Heart left ventricle (tissue), 13 donors: ENCODE measurements around the gene CHERP.
"Not testable (repeated sequence)": the region's sequence is repeated elsewhere in the genome, so short reads cannot be mapped to it uniquely, and the experiment has no call there.

Experiments
- CTCF ChIP-seq, 12 donors: fragments of 200-600 bp; sonication (generic) in 4 of 12; IDR thresholded peaks; one replicate each; pipeline versions ENCODE4 v1.5.0 to v1.8.0; 2018 to 2022; ENCODE audit warnings: antibody characterized with exemption in 12 of 12, mild to moderate bottlenecking in 5 of 12
- POLR2A ChIP-seq, 2 donors: fragments of 450-650 bp; IDR thresholded peaks; one replicate each; pipeline ENCODE4 v1.6.1; 2017; ENCODE audit warnings: antibody characterized with exemption in 2 of 2, mild to moderate bottlenecking in 2 of 2, moderate library complexity in 2 of 2
- donor health status: ischemic (EF 13 %, LVEDD 7.1; RV severe dilation, severe dysfunction).
- donor health status: DM: no; HTN: yes; CAD: no.
- donor health status: DM: no; HTN: no; CAD: no.
- donor health status: ischemic (EF 25% LVEDD 6.9; RV normal size, moderate dysfunction).
- donor health status: ischemic (EF 25% LVEDD 5.7; RV mildly dilated, moderate dysfunction).
- donor health status: ischemic (EF 35%, LVEDD 5.7; RV mildly dilated, moderate dysfunction).
- donor health status: nonischemic (EF 11% LVEDD 7.7; RV severe dilation, severe dysfunction).
- donor health status: DM: yes; HTN: yes; CAD: no.
- donor health status: PGD.
- donor health status: ischemic (EF 29% LVEDD 5.4; RV normal size, mild dysfunction).
- donor health status: nonischemic (EF 23%, LVEDD 6.1; RV moderate dilation, normal function).

- TF ChIP-seq CTCF, POLR2A (IDR thresholded peaks at IDR 0.05): not testable (repeated sequence)
Observed at GRCh38 chr19:16551902-16552301, 9.7 kb upstream of the CHERP start.
